NCI-H1417 (cell line): ENCODE measurements around the gene DAPK2.

Experiments used
- DNase-seq, 3 experiments: peaks; one replicate each; lab custom pipeline; 2025; lab: John Stamatoyannopoulos, UW

The DAPK2 gene

GRCh38 chr15:63943829-63944680 lies 102.2 kb downstream of the DAPK2 start:
- no peak for DNase-seq

GRCh38 chr15:63942486-63943365 lies 103.6 kb downstream of the DAPK2 start:
- peak; percentile 8 to 70 (median 18) for DNase-seq

- no peak for DNase-seq
These were observed 104.4 kb downstream of the DAPK2 start for GRCh38 chr15:63941698-63942465.

- DNase-seq: no peak
These were observed 105.2 kb downstream of the DAPK2 start for GRCh38 chr15:63940966-63941620.

- DNase-seq: no peak
These were observed 106.7 kb downstream of the DAPK2 start for GRCh38 chr15:63939531-63940130.

- DNase-seq: no peak
These were observed 107.7 kb downstream of the DAPK2 start for GRCh38 chr15:63938486-63939061.

- DNase-seq: no peak
These were observed 112.8 kb downstream of the DAPK2 start for GRCh38 chr15:63933522-63933921.

GRCh38 chr15:63931556-63931955 lies 114.7 kb downstream of the DAPK2 start:
- DNase-seq: no peak

- no peak for DNase-seq
These were observed 116.3 kb downstream of the DAPK2 start for GRCh38 chr15:63930034-63930433.

GRCh38 chr15:63928185-63928842 lies 118.0 kb downstream of the DAPK2 start:
- DNase-seq: no peak

- DNase-seq: peak in 1 of 3 experiments; percentile 35
These were observed 122.0 kb downstream of the DAPK2 start for GRCh38 chr15:63923993-63924950.

- no peak for DNase-seq
These were observed 123.4 kb downstream of the DAPK2 start for GRCh38 chr15:63922916-63923315.

- DNase-seq: no peak
These were observed 123.9 kb downstream of the DAPK2 start for GRCh38 chr15:63922261-63922904.

GRCh38 chr15:63920504-63921175 lies 125.6 kb downstream of the DAPK2 start:
- no peak for DNase-seq

- DNase-seq: no peak
These were observed 127.4 kb downstream of the DAPK2 start for GRCh38 chr15:63918901-63919348.

- DNase-seq: peak; percentile 17 to 87 (median 71)
These were observed 128.0 kb downstream of the DAPK2 start for GRCh38 chr15:63918317-63918672.

- no peak for DNase-seq
These were observed 128.5 kb downstream of the DAPK2 start for GRCh38 chr15:63917588-63918316.
